ENCODE data around the gene LGALS9C.
"Not testable (repeated sequence)": the region's sequence is repeated elsewhere in the genome, so short reads cannot be mapped to it uniquely, and the experiment has no call there.

The LGALS9C gene

DNA sequence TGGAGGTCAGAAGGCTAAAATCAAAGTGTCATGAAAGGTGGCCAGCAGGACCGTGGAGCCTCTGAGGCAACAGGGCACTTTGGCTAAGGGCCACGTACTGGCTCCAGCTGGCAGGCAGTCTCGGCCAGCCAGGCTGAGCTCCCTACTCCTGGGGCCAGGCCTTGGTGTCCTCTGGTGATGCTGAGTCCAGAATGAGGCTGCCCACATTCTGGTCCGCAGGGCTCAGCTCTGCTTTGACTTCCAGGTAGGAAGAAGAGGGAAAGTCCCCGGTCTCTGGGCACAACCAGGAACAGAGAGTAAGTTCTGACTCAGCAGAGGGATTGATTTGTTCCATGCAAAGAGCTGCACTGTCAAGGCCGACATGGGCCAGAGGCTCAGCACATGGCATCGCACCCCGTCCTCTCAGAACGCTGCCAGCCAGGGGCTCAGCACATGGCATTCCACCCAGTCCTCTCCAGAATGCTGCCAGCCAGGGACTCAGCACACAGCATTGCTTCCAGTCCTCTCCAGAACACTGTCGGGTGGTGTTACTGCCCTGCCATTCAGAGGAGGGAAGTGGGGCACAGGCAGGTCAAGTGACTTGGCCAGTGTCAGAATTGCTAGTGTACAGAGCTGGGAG lies 2.5 kb downstream of the LGALS9C start:
- DNase-seq, result not testable (repeated sequence)

GRCh38 chr17:18481775-18482174 lies 5.2 kb downstream of the LGALS9C start:
- not testable (repeated sequence) for DNase-seq

GRCh38 chr17:18485936-18486464 lies 9.4 kb downstream of the LGALS9C start:
- not testable (repeated sequence) for DNase-seq

- DNase-seq, result not testable (repeated sequence)
These were observed 11.0 kb downstream of the LGALS9C start for GRCh38 chr17:18487633-18488032.

DNA sequence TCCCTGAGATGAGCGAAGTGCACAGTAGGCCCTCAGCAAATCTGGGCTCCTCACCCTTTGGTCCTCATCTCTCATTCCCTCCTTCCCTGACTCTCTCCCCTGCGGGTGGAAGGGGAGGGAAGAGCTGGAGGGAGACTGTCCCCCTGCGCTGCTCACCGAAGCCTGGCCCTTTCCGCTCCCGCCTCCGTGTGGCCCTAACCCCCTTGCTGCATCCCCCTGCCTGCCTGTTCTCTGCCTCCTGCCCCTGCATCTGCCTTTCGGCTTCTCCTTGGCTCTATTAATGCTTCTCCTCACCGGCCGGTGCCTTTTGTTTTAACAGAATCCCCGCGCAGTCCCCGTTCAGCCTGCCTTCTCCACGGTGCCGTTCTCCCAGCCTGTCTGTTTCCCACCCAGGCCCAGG lies 12.0 kb downstream of the LGALS9C start:
- DNase-seq, result not testable (repeated sequence)

- not testable (repeated sequence) for DNase-seq
These were observed 13.4 kb downstream of the LGALS9C start for GRCh38 chr17:18490016-18490415.

GRCh38 chr17:18492712-18493480 lies 16.3 kb downstream of the LGALS9C start:
- DNase-seq, result not testable (repeated sequence)

DNA sequence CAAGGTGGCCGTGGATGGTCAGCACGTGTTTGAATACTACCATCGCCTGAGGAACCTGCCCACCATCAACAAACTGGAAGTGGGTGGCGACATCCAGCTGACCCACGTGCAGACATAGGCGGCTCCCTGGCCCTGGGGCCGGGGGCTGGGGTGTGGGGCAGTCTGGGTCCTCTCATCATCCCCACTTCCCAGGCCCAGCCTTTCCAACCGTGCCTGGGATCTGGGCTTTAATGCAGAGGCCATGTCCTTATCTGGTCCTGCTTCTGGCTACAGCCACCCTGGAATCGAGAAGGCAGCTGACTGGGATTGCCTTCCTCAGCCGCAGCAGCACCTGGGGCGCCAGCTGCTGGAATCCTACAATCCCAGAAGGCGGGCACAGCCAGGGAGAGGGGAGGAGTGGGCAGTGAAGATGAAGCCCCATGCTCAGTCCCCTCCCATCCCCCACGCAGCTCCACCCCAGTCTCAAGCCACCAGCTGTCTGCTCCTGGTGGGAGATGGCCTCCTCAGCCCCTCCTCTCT lies 17.7 kb downstream of the LGALS9C start:
- not testable (repeated sequence) for DNase-seq

GRCh38 chr17:18497044-18497443 lies 20.5 kb downstream of the LGALS9C start:
- DNase-seq, result not testable (repeated sequence)

DNA sequence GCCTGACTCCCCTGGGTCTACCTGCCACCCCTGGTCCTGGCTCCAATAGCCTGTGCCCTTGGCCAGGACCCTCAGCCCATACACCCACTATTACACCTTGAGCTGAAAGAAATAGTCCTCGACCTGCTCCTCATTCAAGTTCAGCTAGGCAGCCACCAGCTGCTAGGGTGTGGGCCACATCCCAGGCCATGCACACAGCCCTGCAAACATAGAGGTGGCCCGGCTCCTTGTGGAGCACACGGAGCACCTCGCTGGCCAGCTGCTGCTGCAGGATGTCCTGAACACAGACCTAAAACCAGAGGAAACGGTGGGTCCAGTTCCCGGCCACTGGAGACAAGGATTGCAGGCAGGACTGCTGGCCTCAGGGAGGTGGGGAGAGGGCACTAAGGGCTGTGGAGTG lies 22.5 kb downstream of the LGALS9C start:
- DNase-seq, result not testable (repeated sequence)

DNA sequence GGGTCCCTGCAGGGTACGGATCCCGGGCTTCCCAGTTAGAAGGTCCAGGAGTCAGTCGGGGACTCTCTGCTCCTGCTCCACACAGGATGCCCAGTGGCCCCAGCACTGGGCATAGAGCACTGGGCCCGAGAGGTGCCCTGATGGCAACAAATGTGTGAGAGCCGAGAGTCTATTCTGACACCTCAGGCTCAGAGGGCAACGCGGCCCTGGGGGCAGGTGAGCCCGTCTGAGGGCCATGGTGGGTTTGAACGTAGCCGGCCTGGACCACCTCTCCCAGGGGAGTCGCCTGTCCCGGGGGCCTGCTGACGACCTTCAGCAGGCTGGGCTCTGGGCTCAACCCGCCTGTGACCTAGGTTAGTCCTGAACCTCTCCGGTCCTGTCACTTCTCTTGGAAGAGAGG lies 23.2 kb downstream of the LGALS9C start:
- DNase-seq, result not testable (repeated sequence)

DNA sequence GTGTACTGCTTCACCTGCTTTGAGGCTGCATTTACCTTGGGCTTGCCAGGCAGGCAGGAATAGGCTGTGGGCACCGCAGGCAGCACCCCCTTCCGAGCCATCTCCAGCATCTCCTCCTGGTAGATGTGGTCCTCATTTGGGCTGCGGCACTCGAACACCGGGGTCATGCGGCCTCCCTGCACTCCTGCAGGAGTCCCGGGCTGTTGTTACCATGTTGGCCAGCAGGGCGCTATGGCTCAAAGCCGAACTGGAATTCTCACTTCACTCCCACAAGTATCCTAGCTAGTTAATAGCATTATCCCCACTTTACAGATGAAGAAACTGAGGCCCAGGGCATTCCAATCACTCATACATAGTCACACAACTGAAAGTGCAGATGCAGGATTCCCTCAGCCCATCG lies 23.7 kb downstream of the LGALS9C start:
- not testable (repeated sequence) for DNase-seq

- DNase-seq, result not testable (repeated sequence)
These were observed 24.2 kb downstream of the LGALS9C start for GRCh38 chr17:18500816-18501215.

DNA sequence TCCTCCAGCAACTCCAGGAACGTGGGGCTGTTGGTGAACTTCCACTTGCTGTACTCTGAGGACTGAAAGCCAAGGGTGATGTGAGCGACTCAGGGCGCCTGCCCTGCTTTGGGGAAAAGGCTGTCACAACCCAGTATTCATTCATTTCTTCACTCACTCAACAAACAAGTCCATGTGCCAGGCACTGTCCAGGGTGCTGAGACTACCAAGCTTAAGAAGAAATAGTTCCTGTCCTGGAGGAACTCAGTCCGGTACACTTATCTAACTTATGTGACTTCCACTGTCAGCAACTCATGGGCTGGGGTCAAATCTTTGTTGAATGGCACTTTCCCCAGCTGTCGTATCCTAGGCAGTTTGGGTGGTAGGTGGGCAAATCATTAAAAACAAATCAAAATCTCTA lies 26.6 kb downstream of the LGALS9C start:
- DNase-seq, result not testable (repeated sequence)

- not testable (repeated sequence) for DNase-seq
These were observed 31.1 kb downstream of the LGALS9C start for GRCh38 chr17:18507729-18508128.

DNA sequence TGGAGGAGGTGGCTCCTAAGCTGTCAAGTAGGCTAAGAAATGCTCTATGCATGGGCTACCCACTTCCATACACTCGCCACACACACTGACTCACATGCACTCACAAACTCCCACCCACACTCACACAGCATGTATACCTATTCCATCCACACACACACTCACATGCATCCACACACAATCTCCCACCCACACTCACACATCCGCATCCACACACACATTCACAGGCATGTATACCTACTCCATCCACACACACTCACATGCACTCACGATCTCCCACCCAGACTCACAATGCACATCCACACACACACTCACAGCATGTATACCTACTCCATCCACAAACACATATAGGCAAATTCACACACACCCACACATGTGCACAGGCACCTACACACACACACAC lies 32.1 kb downstream of the LGALS9C start:
- not testable (repeated sequence) for DNase-seq

- DNase-seq, result not testable (repeated sequence)
These were observed 44.5 kb downstream of the LGALS9C start for GRCh38 chr17:18521100-18521499.

DNA sequence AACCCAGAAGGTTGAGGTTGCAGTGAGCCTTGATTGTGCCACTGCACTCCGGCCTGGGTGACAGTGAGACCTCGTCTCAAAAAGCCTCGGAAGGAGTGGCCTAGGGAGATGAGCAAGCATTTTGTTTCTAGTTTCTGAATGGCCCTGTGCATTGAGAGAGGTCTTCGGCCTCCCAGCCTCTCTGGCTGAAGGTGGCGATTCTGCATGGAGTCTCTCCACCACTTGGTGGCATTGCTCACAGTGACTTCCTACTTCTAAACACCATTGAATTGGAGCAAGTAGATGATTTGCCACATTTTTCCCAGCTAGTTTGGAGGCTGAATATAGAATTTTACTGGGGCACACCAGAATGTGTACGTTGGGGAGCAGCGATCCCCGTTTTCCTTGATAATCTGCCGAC lies 48.4 kb downstream of the LGALS9C start:
- not testable (repeated sequence) for DNase-seq

- not testable (repeated sequence) for DNase-seq
These were observed 49.7 kb downstream of the LGALS9C start for GRCh38 chr17:18526168-18526800.

GRCh38 chr17:18527354-18527753 lies 50.8 kb downstream of the LGALS9C start:
- not testable (repeated sequence) for DNase-seq

- DNase-seq, result not testable (repeated sequence)
These were observed 51.8 kb downstream of the LGALS9C start for GRCh38 chr17:18528435-18528834.

DNA sequence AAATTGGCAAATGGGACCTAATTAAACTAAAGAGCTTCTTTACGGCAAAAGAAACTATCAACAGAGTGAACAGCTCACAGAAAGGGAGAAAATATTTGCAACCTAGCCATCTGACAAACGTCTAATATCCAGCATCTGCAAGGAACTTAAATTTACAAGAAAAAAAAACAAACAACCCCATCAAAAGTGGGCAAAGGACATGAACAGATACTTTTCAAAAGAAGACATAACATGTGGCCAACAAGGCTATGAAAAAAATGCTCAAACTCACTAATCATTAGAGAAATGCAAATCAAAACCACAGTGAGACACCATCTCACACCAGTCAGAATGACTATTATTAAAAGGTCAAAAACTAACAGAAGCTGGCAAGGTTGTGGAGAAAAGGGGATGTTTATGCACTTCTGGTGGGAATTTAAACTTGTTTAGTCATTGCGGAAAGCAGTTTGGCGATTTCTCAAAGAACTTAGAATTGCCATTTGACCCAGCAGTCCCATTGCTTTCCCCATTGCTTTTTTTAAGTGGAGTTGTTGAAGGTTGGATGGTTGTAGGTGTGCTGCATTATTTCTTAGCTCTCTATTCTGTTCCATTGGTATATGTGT lies 52.4 kb downstream of the LGALS9C start:
- DNase-seq, result not testable (repeated sequence)

DNA sequence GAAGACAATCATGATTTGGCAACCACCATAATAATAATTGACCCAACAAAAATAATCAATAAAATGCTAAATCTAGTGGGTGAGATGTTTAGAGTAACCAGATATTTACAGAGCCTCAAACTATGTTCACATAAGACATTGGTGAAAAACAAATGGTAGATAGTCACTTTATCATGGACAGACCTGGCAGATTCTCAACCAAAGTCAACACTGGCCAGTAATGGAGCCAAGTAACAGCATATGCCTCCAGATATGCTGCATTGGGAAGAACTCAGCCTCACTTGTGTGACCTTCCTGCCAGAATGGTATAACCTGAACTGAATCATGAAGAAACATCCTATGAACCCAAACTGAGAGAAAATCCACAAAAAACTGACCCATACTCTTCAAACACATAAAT lies 53.8 kb downstream of the LGALS9C start:
- DNase-seq, result not testable (repeated sequence)

Measured in NCI-H345 (cell line).